Tibial nerve (tissue), 4 donors: ENCODE measurements around the gene SLC27A4.

Experiments
- CTCF ChIP-seq, 5 experiments: fragments of 200-600 bp in 3 of 5; fragments of 450-650 bp in 2 of 5; sonication (generic) in 3 of 5; IDR thresholded peaks; one replicate each; pipeline ENCODE4 v1.5.1; 2016 to 2019; ENCODE audit warnings: antibody characterized with exemption in 5 of 5, mild to moderate bottlenecking in 3 of 5, moderate library complexity in 2 of 5
- EP300 ChIP-seq, 2 donors: sonication (generic); formaldehyde crosslinking; IDR thresholded peaks; one replicate each; pipeline ENCODE4 v1.6.1; 2017; ENCODE audit warnings: antibody characterized with exemption in 2 of 2, mild to moderate bottlenecking in 1 of 2
- POLR2A ChIP-seq, 2 donors: fragments of 450-650 bp; IDR thresholded peaks; one replicate each; pipeline ENCODE4 v1.6.1; 2017; ENCODE audit warnings: antibody characterized with exemption in 2 of 2, mild to moderate bottlenecking in 2 of 2, moderate library complexity in 2 of 2

GRCh38 chr9:128355451-128355850, 15.1 kb downstream of the SLC27A4 start:
- TF ChIP-seq EP300 (IDR thresholded peaks at IDR 0.05), result no peak
- no peak for TF ChIP-seq CTCF (IDR thresholded peaks at IDR 0.05)
- no peak for TF ChIP-seq POLR2A (IDR thresholded peaks at IDR 0.05)
